Osteoblast (primary cell): Measurements from ENCODE around the gene CRIM1. TPM values are rescaled to one million over a fixed set of nuclear protein-coding genes. Genes with fewer than 3 reads are reported as not detected.

Experiments
- DNase-seq: peaks from one replicate; pipeline ENCODE4 v3.0.0; 2011; ENCODE audit warnings: low spot score, mixed read lengths; ENCODE audit not compliant: insufficient read length; ENCODE audit errors: missing footprints
- H2AFZ ChIP-seq: 2 replicates; pipeline ENCODE4 v1.6.0; 2011; ENCODE audit warnings: mild to moderate bottlenecking, low read length
- H3K27ac ChIP-seq: 2 replicates; pipeline ENCODE4 v1.5.1; 2011; ENCODE audit warnings: mild to moderate bottlenecking, low read depth, low read length, moderate library complexity
- H3K27me3 ChIP-seq: 2 replicates; pipeline ENCODE4 v1.6.0; 2012; ENCODE audit warnings: mild to moderate bottlenecking, control low read depth, inconsistent platforms, low read length, moderate library complexity; ENCODE audit not compliant: insufficient read depth
- H3K36me3 ChIP-seq: 2 replicates; pipeline ENCODE4 v1.5.1; 2011; ENCODE audit warnings: mild to moderate bottlenecking, low read length, control low read depth, moderate library complexity; ENCODE audit not compliant: insufficient read depth
- H3K4me1 ChIP-seq: 2 replicates; pipeline ENCODE4 v1.5.1; 2011; ENCODE audit warnings: mild to moderate bottlenecking, low read length, control low read depth, moderate library complexity; ENCODE audit not compliant: insufficient read depth
- H3K4me2 ChIP-seq: 2 replicates; pipeline ENCODE4 v1.6.0; 2011; ENCODE audit warnings: mild to moderate bottlenecking, low read length; ENCODE audit not compliant: insufficient read depth
- H3K4me3 ChIP-seq: fragments of 200-600 bp; sonication (generic); 3 replicates; pipeline ENCODE4 v1.5.1; 2012; ENCODE audit warnings: mild to moderate bottlenecking, low read length, inconsistent platforms; ENCODE audit not compliant: insufficient read depth
- H3K79me2 ChIP-seq: 2 replicates; pipeline ENCODE4 v1.6.0; 2012; ENCODE audit warnings: mild to moderate bottlenecking, low read length, control low read depth, inconsistent platforms; ENCODE audit not compliant: insufficient read depth
- H3K9me3 ChIP-seq: 2 replicates; pipeline ENCODE4 v1.5.1; 2011; ENCODE audit warnings: low read depth, low read length, control low read depth
- H4K20me1 ChIP-seq: 2 replicates; pipeline ENCODE4 v1.6.0; 2012; ENCODE audit warnings: mild to moderate bottlenecking, low read length, control low read depth; ENCODE audit not compliant: insufficient read depth
- total RNA-seq: library from RNA; depleted of rRNA; stranded (reverse); fragments of >200 nt; gene quantifications from 2 replicates; pipeline ENCODE4 v1.2.3, GENCODE V29; 2012
- TF ChIP-seq, protein P1 (sequence below): IDR thresholded peaks from 2 replicates; pipeline ENCODE4 v1.5.1; 2011; ENCODE audit warnings: mild to moderate bottlenecking, low read depth, low read length, moderate library complexity; ENCODE audit errors: extremely low read depth

Gene CRIM1
- total RNA-seq, 1 donor: 362 TPM

DNA sequence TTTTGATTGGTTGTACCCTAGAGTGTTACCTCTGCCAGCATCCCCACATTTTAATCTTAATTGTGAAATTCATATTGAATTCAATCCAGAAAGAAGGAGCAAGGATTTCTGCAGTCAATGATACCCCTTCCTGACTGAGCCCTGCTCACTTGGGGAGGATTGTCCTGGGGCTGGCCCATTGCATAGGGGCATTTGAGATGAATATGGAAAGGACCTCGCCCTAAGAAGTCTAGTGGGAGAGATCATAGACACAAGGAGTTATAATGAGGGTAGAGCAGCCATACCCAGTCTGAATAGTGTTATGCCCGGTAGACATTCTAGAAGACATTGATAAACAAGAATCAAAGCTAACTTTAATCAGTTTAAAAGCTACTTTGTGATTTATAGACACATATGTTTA is 53.8 kb downstream of the CRIM1 start:
- no peak for DNase-seq
- peak overlapping the region; percentile 29 for H3K27ac ChIP-seq
- peaks cover 83% of the 10 kb centered on the region for H3K4me1 ChIP-seq
- H3K9me3 ChIP-seq: no peaks in the 10 kb centered on the region
- peaks cover 30% of the 10 kb centered on the region for H4K20me1 ChIP-seq
- TF ChIP-seq, protein P1, sequence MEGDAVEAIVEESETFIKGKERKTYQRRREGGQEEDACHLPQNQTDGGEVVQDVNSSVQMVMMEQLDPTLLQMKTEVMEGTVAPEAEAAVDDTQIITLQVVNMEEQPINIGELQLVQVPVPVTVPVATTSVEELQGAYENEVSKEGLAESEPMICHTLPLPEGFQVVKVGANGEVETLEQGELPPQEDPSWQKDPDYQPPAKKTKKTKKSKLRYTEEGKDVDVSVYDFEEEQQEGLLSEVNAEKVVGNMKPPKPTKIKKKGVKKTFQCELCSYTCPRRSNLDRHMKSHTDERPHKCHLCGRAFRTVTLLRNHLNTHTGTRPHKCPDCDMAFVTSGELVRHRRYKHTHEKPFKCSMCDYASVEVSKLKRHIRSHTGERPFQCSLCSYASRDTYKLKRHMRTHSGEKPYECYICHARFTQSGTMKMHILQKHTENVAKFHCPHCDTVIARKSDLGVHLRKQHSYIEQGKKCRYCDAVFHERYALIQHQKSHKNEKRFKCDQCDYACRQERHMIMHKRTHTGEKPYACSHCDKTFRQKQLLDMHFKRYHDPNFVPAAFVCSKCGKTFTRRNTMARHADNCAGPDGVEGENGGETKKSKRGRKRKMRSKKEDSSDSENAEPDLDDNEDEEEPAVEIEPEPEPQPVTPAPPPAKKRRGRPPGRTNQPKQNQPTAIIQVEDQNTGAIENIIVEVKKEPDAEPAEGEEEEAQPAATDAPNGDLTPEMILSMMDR: no peak
- H3K4me3 ChIP-seq: no peak overlapping the region
- H3K4me2 ChIP-seq: no peak overlapping the region
- H2AFZ ChIP-seq: no peak overlapping the region
- H3K36me3 ChIP-seq: peaks cover 22% of the 10 kb centered on the region
- peaks cover 97% of the 10 kb centered on the region for H3K79me2 ChIP-seq
- no peaks in the 10 kb centered on the region for H3K27me3 ChIP-seq

DNA sequence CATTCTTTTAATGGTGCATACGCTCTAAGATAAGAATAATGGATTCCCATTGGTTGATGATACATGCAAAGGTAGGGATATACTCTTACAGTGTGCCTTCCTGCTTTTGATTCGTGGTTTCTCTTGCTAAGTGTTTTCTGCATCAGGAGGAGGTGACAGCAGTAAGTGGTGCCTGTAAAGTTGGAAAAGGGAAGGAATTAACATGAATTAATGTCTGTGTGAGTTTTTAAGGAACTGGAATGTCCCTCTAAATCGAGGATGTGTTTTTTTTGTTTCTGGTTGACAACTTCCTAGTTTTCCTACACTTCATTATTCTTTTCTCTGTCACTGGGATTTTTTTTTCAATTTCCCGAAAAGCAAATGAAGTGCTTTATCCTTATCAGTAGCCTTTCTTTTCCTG is 54.4 kb downstream of the CRIM1 start:
- Histone ChIP-seq H3K79me2 (peaks cover 97% of the 10 kb centered on the region), H3K27ac (peak overlapping the region; percentile 29), H4K20me1 (peaks cover 30% of the 10 kb centered on the region), H3K4me2 (no peak overlapping the region), H2AFZ (no peak overlapping the region), H3K36me3 (peaks cover 25% of the 10 kb centered on the region), H3K4me3 (no peak overlapping the region), H3K9me3 (no peaks in the 10 kb centered on the region), H3K27me3 (no peaks in the 10 kb centered on the region), H3K4me1 (peaks cover 80% of the 10 kb centered on the region)
- TF ChIP-seq, protein P1: no peak
- no peak for DNase-seq

DNA sequence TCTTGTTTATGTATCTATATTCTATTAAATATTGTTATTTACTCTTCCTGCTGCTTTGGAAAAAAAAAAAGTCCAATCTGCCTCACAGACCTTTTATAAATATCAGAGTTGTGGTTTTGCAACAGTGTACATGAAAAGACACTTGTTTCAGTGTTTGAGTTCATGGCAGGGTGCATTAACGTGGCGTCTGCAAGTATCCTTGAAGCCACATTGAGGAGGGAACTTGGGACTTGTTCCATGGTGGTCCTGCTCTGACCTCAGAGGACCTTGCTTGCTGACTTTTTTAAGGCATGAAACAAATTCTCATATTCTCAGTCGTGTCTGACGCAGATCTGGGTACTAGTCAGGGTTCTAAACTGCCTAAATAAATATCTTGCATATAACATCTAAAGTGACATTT is 55.1 kb downstream of the CRIM1 start:
- H4K20me1 ChIP-seq: peaks cover 33% of the 10 kb centered on the region
- H3K9me3 ChIP-seq: no peaks in the 10 kb centered on the region
- DNase-seq: no peak
- peak overlapping the region; percentile 50 for H3K27ac ChIP-seq
- H3K4me3 ChIP-seq: no peak overlapping the region
- no peaks in the 10 kb centered on the region for H3K27me3 ChIP-seq
- TF ChIP-seq, protein P1: no peak
- peaks cover 97% of the 10 kb centered on the region for H3K79me2 ChIP-seq
- no peak overlapping the region for H2AFZ ChIP-seq
- peaks cover 26% of the 10 kb centered on the region for H3K36me3 ChIP-seq
- H3K4me2 ChIP-seq: no peak overlapping the region
- H3K4me1 ChIP-seq: peaks cover 81% of the 10 kb centered on the region

DNA sequence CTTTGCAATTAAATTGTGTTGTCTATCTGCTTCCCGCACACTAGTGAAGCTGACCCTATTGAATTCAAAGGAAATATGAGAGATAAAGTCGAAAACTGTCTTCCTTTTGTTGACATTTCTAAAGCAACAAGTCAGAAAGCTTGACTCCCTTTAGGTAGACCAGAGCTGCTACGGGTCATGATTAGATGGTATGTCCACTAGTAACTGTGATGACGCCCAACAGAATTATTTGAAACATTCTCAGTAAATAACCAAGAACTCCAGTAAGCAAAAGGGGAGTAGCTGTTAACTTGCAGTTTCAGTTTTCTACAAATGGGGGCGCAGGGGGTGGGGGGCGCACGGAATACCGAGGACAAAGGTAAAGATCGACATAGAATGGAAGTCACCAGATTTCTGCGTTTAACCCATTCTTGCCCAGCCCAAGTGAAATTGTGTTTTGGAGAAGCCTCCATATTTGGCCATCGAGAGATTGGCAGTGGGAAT is 56.4 kb downstream of the CRIM1 start:
- Histone ChIP-seq H4K20me1 (peaks cover 37% of the 10 kb centered on the region), H2AFZ (no peak overlapping the region), H3K36me3 (peaks cover 26% of the 10 kb centered on the region), H3K4me1 (peaks cover 71% of the 10 kb centered on the region), H3K27me3 (no peaks in the 10 kb centered on the region), H3K27ac (peak overlapping the region; percentile 50), H3K4me2 (peak overlapping the region; percentile 37), H3K9me3 (no peaks in the 10 kb centered on the region), H3K4me3 (no peak overlapping the region), H3K79me2 (peaks cover 96% of the 10 kb centered on the region)
- no peak for DNase-seq
- TF ChIP-seq, protein P1: peak; percentile 6
